Measurements from ENCODE around the gene CXXC5.
"Not testable (repeated sequence)": the region's sequence is repeated elsewhere in the genome, so short reads cannot be mapped to it uniquely, and the experiment has no call there.

Gene CXXC5

GRCh38 chr5:139648205-139649081, at the start of gene CXXC5:
Gene CXXC5 (plus strand): TSS chr5:139648349. CDS start chr5:139680524, 32,175 bp downstream.
- Histone ChIP-seq H3K27me3 (no peaks in the 10 kb centered on the region), H3K4me3 (peak within 1 kb of the TSS; percentile 71 to 98), H3K4me1 (peaks cover 0 to 44% (median 37%) of the 10 kb centered on the region in 4 donors), H3K27ac (peak within 1 kb of the TSS; percentile 88 to 94), H3K36me3 (no peaks in the 10 kb centered on the region), H3K9me3 (no peaks in the 10 kb centered on the region)
- intact Hi-C loops (cut with DNase I; ENCODE audit: low total_unique reads): no loop called here
- DNase-seq: peak; percentile 74 to 94
- TF ChIP-seq CTCF (IDR thresholded peaks at IDR 0.05): peak in 1 of 2 experiments; percentile 8

GRCh38 chr5:139598601-139598965, 49.6 kb upstream of the CXXC5 start:
- H3K27ac ChIP-seq; H3K4me3 ChIP-seq; DNase-seq; H3K27me3 ChIP-seq; H3K9me3 ChIP-seq; intact Hi-C loops (cut with DNase I; ENCODE audit: low total_unique reads): not testable (repeated sequence)
- peaks cover 26 to 33% (median 31%) of the 10 kb centered on the region in 3 donors for H3K36me3 ChIP-seq
- H3K4me1 ChIP-seq: peaks cover 0 to 13% (median 7%) of the 10 kb centered on the region in 4 donors

- H3K27me3 ChIP-seq: no peaks in the 10 kb centered on the region
- TF ChIP-seq CTCF (IDR thresholded peaks at IDR 0.05): no peak
- no peak overlapping the region for H3K27ac ChIP-seq
- intact Hi-C loops (cut with DNase I; ENCODE audit: low total_unique reads): no loop called here
- H3K36me3 ChIP-seq: peaks cover 26 to 43% (median 39%) of the 10 kb centered on the region in 3 donors
- H3K9me3 ChIP-seq: no peaks in the 10 kb centered on the region
- DNase-seq: no peak
- no peak overlapping the region for H3K4me3 ChIP-seq
- peaks cover 0 to 2% (median 0%) of the 10 kb centered on the region in 4 donors for H3K4me1 ChIP-seq
Observed at GRCh38 chr5:139600336-139600949, 47.7 kb upstream of the CXXC5 start.

- Histone ChIP-seq H3K27ac (no peak overlapping the region), H3K36me3 (peaks cover 26 to 52% (median 39%) of the 10 kb centered on the region in 3 donors), H3K27me3 (no peaks in the 10 kb centered on the region), H3K4me1 (peaks cover 0 to under 1% (median 0%) of the 10 kb centered on the region in 4 donors), H3K4me3 (no peak overlapping the region), H3K9me3 (no peaks in the 10 kb centered on the region)
- TF ChIP-seq CTCF (IDR thresholded peaks at IDR 0.05): no peak
- no peak for DNase-seq
- intact Hi-C loops (cut with DNase I; ENCODE audit: low total_unique reads): no loop called here
Observed at GRCh38 chr5:139601429-139601828, 46.7 kb upstream of the CXXC5 start.

GRCh38 chr5:139601948-139602347, 46.2 kb upstream of the CXXC5 start:
- H3K27ac ChIP-seq; H3K4me3 ChIP-seq; H3K9me3 ChIP-seq; H3K4me1 ChIP-seq; DNase-seq; intact Hi-C loops (cut with DNase I; ENCODE audit: low total_unique reads); H3K27me3 ChIP-seq: not testable (repeated sequence)
- peaks cover 26 to 56% (median 39%) of the 10 kb centered on the region in 3 donors for H3K36me3 ChIP-seq

GRCh38 chr5:139605887-139606286, 42.3 kb upstream of the CXXC5 start:
- peaks cover 23 to 49% (median 34%) of the 10 kb centered on the region in 3 donors for H3K36me3 ChIP-seq
- H3K27me3 ChIP-seq: no peaks in the 10 kb centered on the region
- intact Hi-C loops (cut with DNase I; ENCODE audit: low total_unique reads): no loop called here
- no peak for TF ChIP-seq CTCF (IDR thresholded peaks at IDR 0.05)
- no peaks in the 10 kb centered on the region for H3K9me3 ChIP-seq
- no peak overlapping the region for H3K4me3 ChIP-seq
- peaks cover 0 to 16% (median 12%) of the 10 kb centered on the region in 4 donors for H3K4me1 ChIP-seq
- H3K27ac ChIP-seq: no peak overlapping the region
- DNase-seq: no peak
